Endothelial cell of umbilical vein (primary cell): ENCODE results near the gene PPP4C. TPM values are rescaled to one million over a fixed set of nuclear protein-coding genes. Genes with fewer than 3 reads are reported as not detected.

Experiments
- BruUV-seq: library from RNA; stranded (reverse); fragments of 400-500 nt; replicated peaks from 2 replicates; lab custom pipeline; 2021; lab: Mats Ljungman, UMichigan
- CTCF ChIA-PET: fragments of 300-600, 350-600 bp; sonication (Branson Sonifier 250); formaldehyde crosslinking; loops from one replicate; lab custom pipeline; 2021; ENCODE audit warnings: antibody characterized with exemption, inconsistent platforms; lab: Charles Lee
- POLR2A ChIA-PET: fragments of 300-600, 350-600 bp; sonication (Branson Sonifier 250); formaldehyde crosslinking; loops from one replicate; lab custom pipeline; 2021; ENCODE audit warnings: antibody characterized with exemption, inconsistent platforms; lab: Charles Lee
- DNase-seq: peaks from one replicate; pipeline ENCODE4 v3.0.0-alpha.2; 2011; ENCODE audit warnings: low read depth, low spot score
- FAIRE-seq: peaks from 2 replicates; lab custom pipeline; 2011; peaks lifted over from hg19 to GRCh38; lab: Jason Lieb, UNC
- H2AFZ ChIP-seq: 2 replicates; pipeline ENCODE4 v1.6.0; 2012; ENCODE audit warnings: low read depth, low read length, control low read depth, inconsistent platforms
- H3K27ac ChIP-seq: 2 replicates; pipeline ENCODE4 v1.5.1; 2011; ENCODE audit warnings: low read depth, mild to moderate bottlenecking, control low read depth, low read length, moderate library complexity; ENCODE audit not compliant: insufficient read depth
- H3K27me3 ChIP-seq, 2 experiments: 2 replicates each; pipeline versions ENCODE4 v1.6.0 to v1.6.1; 2011; ENCODE audit warnings: low read length in 2 of 2, mixed read lengths in 1 of 2; ENCODE audit not compliant: control insufficient read depth in 2 of 2, insufficient read depth in 2 of 2
- H3K36me3 ChIP-seq, 2 experiments: 2 replicates in 1 of 2; 3 replicates in 1 of 2; pipeline ENCODE4 v1.5.1; 2011; ENCODE audit warnings: low read length in 2 of 2, mild to moderate bottlenecking in 1 of 2, moderate library complexity in 1 of 2; ENCODE audit not compliant: control insufficient read depth in 2 of 2, insufficient read depth in 2 of 2; ENCODE audit errors: extremely low read depth in 1 of 2
- H3K4me1 ChIP-seq: 3 replicates; pipeline ENCODE4 v1.5.1; 2011; ENCODE audit warnings: mild to moderate bottlenecking, low read length; ENCODE audit not compliant: control insufficient read depth, insufficient read depth; ENCODE audit errors: extremely low read depth
- H3K4me2 ChIP-seq: 2 replicates; pipeline ENCODE4 v1.6.1; 2011; ENCODE audit warnings: low read length, control low read depth, mixed read lengths; ENCODE audit not compliant: insufficient read depth
- H3K4me3 ChIP-seq, 3 experiments: fragments of 200-600 bp in 1 of 3; sonication (generic), shearing (Covaris generic) in 1 of 3; replicated peaks in 1 of 3; 2 replicates each; pipeline ENCODE4 v1.5.1; 2011 to 2016; ENCODE audit warnings: control low read depth in 3 of 3, low read length in 3 of 3, mild to moderate bottlenecking in 2 of 3, inconsistent platforms in 1 of 3, low read depth in 1 of 3, moderate library complexity in 1 of 3; ENCODE audit not compliant: insufficient read depth in 1 of 3
- H3K79me2 ChIP-seq: 2 replicates; pipeline ENCODE4 v1.6.0; 2012; ENCODE audit warnings: low read length, inconsistent platforms; ENCODE audit not compliant: control insufficient read depth, insufficient read depth
- H3K9ac ChIP-seq: replicated peaks from 2 replicates; pipeline ENCODE3; 2011; ENCODE audit warnings: low read length, control low read depth; ENCODE audit not compliant: insufficient read depth; ENCODE audit errors: extremely low read depth
- H3K9me1 ChIP-seq: replicated peaks from 3 replicates; pipeline ENCODE4 v1.6.0; 2011; ENCODE audit warnings: mild to moderate bottlenecking, low read length; ENCODE audit not compliant: control insufficient read depth, insufficient read depth; ENCODE audit errors: extremely low read depth
- H3K9me3 ChIP-seq: replicated peaks from 2 replicates; pipeline ENCODE4 v1.5.1; 2012; ENCODE audit warnings: low read length, inconsistent platforms; ENCODE audit not compliant: control insufficient read depth, insufficient read depth
- H4K20me1 ChIP-seq: replicated peaks from 2 replicates; pipeline ENCODE3; 2011; ENCODE audit warnings: mild to moderate bottlenecking, low read length; ENCODE audit not compliant: control insufficient read depth, insufficient read depth; ENCODE audit errors: extremely low read depth
- EZH2 ChIP-seq: IDR thresholded peaks from 2 replicates; pipeline ENCODE4 v1.6.1; 2012; ENCODE audit warnings: borderline replicate concordance, low read depth, mild to moderate bottlenecking, moderate library complexity, low read length, inconsistent platforms; ENCODE audit not compliant: severe bottlenecking
- FOS ChIP-seq: IDR thresholded peaks from 2 replicates; pipeline ENCODE4 v1.6.1; 2011; ENCODE audit warnings: mild to moderate bottlenecking, low read length, moderate library complexity, borderline replicate concordance; ENCODE audit not compliant: insufficient read depth
- GATA2 ChIP-seq: IDR thresholded peaks from 2 replicates; pipeline ENCODE4 v1.7.0; 2011; ENCODE audit warnings: low read depth, mild to moderate bottlenecking, moderate library complexity, mixed read lengths, low read length; ENCODE audit not compliant: insufficient read length, insufficient read depth
- JUN ChIP-seq: IDR thresholded peaks from 2 replicates; pipeline ENCODE4 v1.6.1; 2011; ENCODE audit warnings: borderline replicate concordance, low read depth; ENCODE audit not compliant: insufficient read length, insufficient read depth
- MYC ChIP-seq: IDR thresholded peaks from one replicate; pipeline ENCODE4 v1.6.1; 2011; ENCODE audit warnings: mild to moderate bottlenecking, low read depth, low read length
- POLR2A ChIP-seq: IDR thresholded peaks from 2 replicates; pipeline ENCODE4 v1.6.1; 2012; ENCODE audit warnings: low read depth, mild to moderate bottlenecking, control low read depth, low read length
- POLR2AphosphoS5 ChIP-seq: IDR thresholded peaks from 2 replicates; pipeline ENCODE4 v1.6.1; 2012; ENCODE audit warnings: low read depth, mild to moderate bottlenecking, control low read depth, low read length, moderate library complexity; ENCODE audit not compliant: insufficient read depth
- dilution Hi-C: fragments of 300-500 bp; cut with MboI; formaldehyde crosslinking; loops from one replicate; pipeline ENCODE4 v1.15.0; 2019; ENCODE audit warnings: low sequenced_read_pairs; ENCODE audit not compliant: extremely low pct_ligation_motif_present
- intact Hi-C: fragments of 100-400 bp; cut with micrococcal nuclease; formaldehyde crosslinking; loops from one replicate; pipeline ENCODE4 v1.10.0; 2022
- polyA plus RNA-seq, 4 experiments: library from polyadenylated mRNA; depleted of rRNA in 3 of 4; stranded (reverse) in 3 of 4; unstranded in 1 of 4; fragments of >200 nt; gene quantifications; 2 replicates each; pipeline versions ENCODE4 v1.2.1 to v1.2.3, GENCODE V29; 2011 to 2012; ENCODE audit warnings: missing spikeins in 1 of 4
- total RNA-seq: library from RNA; stranded (reverse); gene quantifications from 2 replicates; pipeline ENCODE4 v1.2.3, GENCODE V29; 2021
- TF ChIP-seq, protein P1 (sequence below): IDR thresholded peaks from 2 replicates; pipeline ENCODE4 v1.6.1; 2011; ENCODE audit not compliant: insufficient read depth, insufficient read length
- TF ChIP-seq, protein P2 (sequence below), 2 donors: IDR thresholded peaks; 1 replicate in 1 of 2; 2 replicates in 1 of 2; pipeline ENCODE4 v1.5.1; 2011; ENCODE audit warnings: low read length in 2 of 2, mild to moderate bottlenecking in 2 of 2, moderate library complexity in 2 of 2, control low read depth in 1 of 2, inconsistent platforms in 1 of 2, low read depth in 1 of 2; ENCODE audit not compliant: insufficient read depth in 1 of 2; ENCODE audit errors: extremely low read depth in 1 of 2

PPP4C gene
- total and polyA plus RNA-seq, 2 donors (not counting 3 experiments of a cell fraction or from before 2014, with no cell fraction given) = 167 to 327 TPM

- Histone ChIP-seq H3K9ac (no peak overlapping the region), H3K9me1 (no peaks in the 10 kb centered on the region), H3K4me3 (no peak overlapping the region), H3K27ac (no peak overlapping the region), H3K4me1 (no peaks in the 10 kb centered on the region), H2AFZ (no peak overlapping the region), H3K79me2 (peaks cover 15% of the 10 kb centered on the region), H3K27me3 (no peaks in the 10 kb centered on the region), H4K20me1 (no peaks in the 10 kb centered on the region), H3K4me2 (no peak overlapping the region), H3K9me3 (no peaks in the 10 kb centered on the region), H3K36me3 (peaks cover 17 to 42% of the 10 kb centered on the region in 2 experiments)
- dilution Hi-C loops (no loop called here), intact Hi-C loops (no loop called here)
- ChIA-PET CTCF (no interaction called here), POLR2A (no interaction called here)
- DNase-seq (no peak), FAIRE-seq (no peak)
- no TSS peak for BruUV-seq
- TF ChIP-seq MYC = no peak
- no peak for TF ChIP-seq JUN
- TF ChIP-seq GATA2 = no peak
- TF ChIP-seq, protein P1, sequence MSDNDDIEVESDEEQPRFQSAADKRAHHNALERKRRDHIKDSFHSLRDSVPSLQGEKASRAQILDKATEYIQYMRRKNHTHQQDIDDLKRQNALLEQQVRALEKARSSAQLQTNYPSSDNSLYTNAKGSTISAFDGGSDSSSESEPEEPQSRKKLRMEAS = no peak
- no peak for TF ChIP-seq EZH2
- no peak for TF ChIP-seq FOS
- TF ChIP-seq POLR2A = no peak
- TF ChIP-seq POLR2AphosphoS5 = no peak
- TF ChIP-seq, protein P2, sequence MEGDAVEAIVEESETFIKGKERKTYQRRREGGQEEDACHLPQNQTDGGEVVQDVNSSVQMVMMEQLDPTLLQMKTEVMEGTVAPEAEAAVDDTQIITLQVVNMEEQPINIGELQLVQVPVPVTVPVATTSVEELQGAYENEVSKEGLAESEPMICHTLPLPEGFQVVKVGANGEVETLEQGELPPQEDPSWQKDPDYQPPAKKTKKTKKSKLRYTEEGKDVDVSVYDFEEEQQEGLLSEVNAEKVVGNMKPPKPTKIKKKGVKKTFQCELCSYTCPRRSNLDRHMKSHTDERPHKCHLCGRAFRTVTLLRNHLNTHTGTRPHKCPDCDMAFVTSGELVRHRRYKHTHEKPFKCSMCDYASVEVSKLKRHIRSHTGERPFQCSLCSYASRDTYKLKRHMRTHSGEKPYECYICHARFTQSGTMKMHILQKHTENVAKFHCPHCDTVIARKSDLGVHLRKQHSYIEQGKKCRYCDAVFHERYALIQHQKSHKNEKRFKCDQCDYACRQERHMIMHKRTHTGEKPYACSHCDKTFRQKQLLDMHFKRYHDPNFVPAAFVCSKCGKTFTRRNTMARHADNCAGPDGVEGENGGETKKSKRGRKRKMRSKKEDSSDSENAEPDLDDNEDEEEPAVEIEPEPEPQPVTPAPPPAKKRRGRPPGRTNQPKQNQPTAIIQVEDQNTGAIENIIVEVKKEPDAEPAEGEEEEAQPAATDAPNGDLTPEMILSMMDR (IDR thresholded peaks at IDR 0.05; ENCODE audit: extremely low read depth in 1 of 2, insufficient read depth in 1 of 2, low read depth in 1 of 2, low read length in 2 of 2) = no peak
These were observed 8.5 kb downstream of the PPP4C start for GRCh38 chr16:30084096-30084815.
